Measurements from ENCODE around the gene EDC3. TPM values are rescaled to one million over a fixed set of nuclear protein-coding genes. Genes with fewer than 3 reads are reported as not detected.
A peak's percentile ranks its signal among the peaks of the same experiment; 100 is the strongest.

Gene EDC3
- total and polyA plus RNA-seq, 9 of the 15 experiments (the other 6 are each of a cell fraction or from before 2014, with no cell fraction given) = 11.7 to 63.9 (median 32.8) TPM

DNA sequence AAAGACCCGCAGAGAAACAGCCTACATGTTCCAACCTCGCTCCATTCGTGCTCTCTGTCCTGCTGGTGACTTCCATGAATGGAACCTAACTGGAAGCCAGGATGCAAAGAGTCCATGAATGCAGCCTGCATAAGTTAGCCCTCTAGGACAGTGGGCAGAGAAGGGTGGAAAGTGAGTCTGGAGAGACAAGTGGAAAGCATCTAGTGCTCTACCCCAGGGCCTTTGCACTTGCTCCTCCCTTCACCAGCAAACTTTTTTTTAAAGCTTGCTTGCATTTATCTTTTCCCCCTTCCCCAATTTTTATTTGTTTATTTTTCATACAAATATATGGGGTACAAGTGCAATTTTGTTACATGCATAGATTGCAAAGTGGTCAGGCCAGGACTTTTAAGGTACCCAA lies 37.4 kb upstream of the EDC3 start:
- no peaks in the 10 kb centered on the region for H4K20me1 ChIP-seq (replicated peaks; ENCODE audit: control insufficient read depth, insufficient read depth, low read length)
- no peak overlapping the region for H3K4me3 ChIP-seq
- H3K4me1 ChIP-seq (replicated peaks in 1 of 2; ENCODE audit: control insufficient read depth in 2 of 2, insufficient read depth in 2 of 2, low read length in 2 of 2) = no peaks in the 10 kb centered on the region
- FAIRE-seq = no peak
- H3K9me1 ChIP-seq (ENCODE audit: control insufficient read depth, insufficient read depth, low read length) = no peaks in the 10 kb centered on the region
- no peaks in the 10 kb centered on the region for H3K36me3 ChIP-seq (ENCODE audit: control insufficient read depth, insufficient read depth, low read length)
- BruUV-seq (replicated peaks) = no TSS peak
- WGBS (ENCODE audit: insufficient coverage, low coverage, missing lambda C conversion rate) = 0% methylated on average over 3 of the region's 3 CpGs
- peaks cover 45 to 48% of the 10 kb centered on the region in 2 experiments for H3K27me3 ChIP-seq (ENCODE audit: control insufficient read depth in 2 of 2, insufficient read depth in 2 of 2, low read length in 2 of 2)
- TF ChIP-seq, protein P1, sequence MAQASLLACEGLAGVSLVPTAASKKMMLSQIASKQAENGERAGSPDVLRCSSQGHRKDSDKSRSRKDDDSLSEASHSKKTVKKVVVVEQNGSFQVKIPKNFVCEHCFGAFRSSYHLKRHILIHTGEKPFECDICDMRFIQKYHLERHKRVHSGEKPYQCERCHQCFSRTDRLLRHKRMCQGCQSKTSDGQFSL (CRISPR knock-in tag; IDR thresholded peaks at IDR 0.05) = no peak
- TF ChIP-seq, protein P1 (tag; IDR thresholded peaks at IDR 0.05) = no peak
- no peak for TF ChIP-seq ZBTB7A (IDR thresholded peaks at IDR 0.05; ENCODE audit: borderline replicate concordance, control insufficient read depth, low read depth, low read length)
- peak; percentile 61 for TF ChIP-seq RBM25 (IDR thresholded peaks at IDR 0.05; ENCODE audit: low read depth, low read length, severe bottlenecking)
- no peak for TF ChIP-seq HNRNPUL1 (IDR thresholded peaks at IDR 0.05; ENCODE audit: low read length)
- TF ChIP-seq ZNF561 (CRISPR knock-in tag; conservative IDR thresholded peaks at IDR 0.05) = no peak
- H2AFZ ChIP-seq (ENCODE audit: low read depth, low read length) = no peak overlapping the region
- ChIA-PET POLR2A (no interaction called here), CTCF (ENCODE audit: low intra/inter-chr PET ratio) (no interaction called here)
- no peak overlapping the region for H3K27ac ChIP-seq (ENCODE audit: extremely low read depth, low read depth, low read length)
- H3K9me3 ChIP-seq (replicated peaks; ENCODE audit: control insufficient read depth, insufficient read depth, low read depth, low read length) = no peaks in the 10 kb centered on the region
- intact Hi-C loops (cut with micrococcal nuclease) (no loop called here), in situ Hi-C loops (cut with MboI) (no loop called here)
- H3K4me2 ChIP-seq (ENCODE audit: insufficient read depth, low read length) = no peak overlapping the region
- no peak for ATAC-seq
- H3K9ac ChIP-seq (ENCODE audit: insufficient read depth in 1 of 2, low read depth in 2 of 2, low read length in 2 of 2) = no peak overlapping the region
- H3K79me2 ChIP-seq (ENCODE audit: control insufficient read depth, insufficient read depth, low read length) = no peaks in the 10 kb centered on the region
- no peak for DNase-seq (ENCODE audit: extremely low read depth in 1 of 4, low spot score in 3 of 4)

Data from K562 (cell line).